Measurements from ENCODE around the gene SLC6A7. TPM values are rescaled to one million over a fixed set of nuclear protein-coding genes. Genes with fewer than 3 reads are reported as not detected.

The SLC6A7 gene
- total RNA-seq, 2 donors from 2014 or later = not detected

Other genes with a start within 250 kb of the SLC6A7 start
- gene PDE6A, start 245.3 kb upstream of the SLC6A7 start, total RNA-seq = under 1 TPM in 1 of 2 donors, not detected in 1; 0.16 TPM
- gene SLC26A2, start 229.3 kb upstream of the SLC6A7 start, total RNA-seq = 10 to 100 TPM in 1 of 2 donors, 1 to 10 TPM in 1; 6.3 to 12.6 TPM
- gene TIGD6, start 189.4 kb upstream of the SLC6A7 start, total RNA-seq = 1 to 10 TPM; 3.3 to 4.1 TPM
- gene HMGXB3, start 189.3 kb upstream of the SLC6A7 start, total RNA-seq = 10 to 100 TPM; 14.1 to 22.1 TPM
- 10 to 100 TPM; 18.3 to 41.6 TPM for gene CSF1R, start 103.5 kb upstream of the SLC6A7 start, total RNA-seq
- gene PDGFRB, start 34.2 kb upstream of the SLC6A7 start, total RNA-seq = 10 to 100 TPM; 62.9 to 68.3 TPM
- gene CDX1, start 23.3 kb upstream of the SLC6A7 start, total RNA-seq = not detected
- gene CAMK2A, start 99.7 kb downstream of the SLC6A7 start, total RNA-seq = 10 to 100 TPM; 10.8 to 16.3 TPM
- gene ARSI, start 112.8 kb downstream of the SLC6A7 start, total RNA-seq = under 1 TPM; 0.68 to 0.84 TPM
- gene TCOF1, start 167.6 kb downstream of the SLC6A7 start, total RNA-seq = 10 to 100 TPM; 17.4 to 18.5 TPM
- 100 to 1,000 TPM; 255 to 433 TPM for gene CD74, start 222.8 kb downstream of the SLC6A7 start, total RNA-seq

Measured in left cardiac atrium (tissue), 2 donors.